A172 (cell line): ENCODE results near the gene HTR2A. TPM values are rescaled to one million over a fixed set of nuclear protein-coding genes. Genes with fewer than 3 reads are reported as not detected.

Experiments
- DNase-seq: peaks from one replicate; pipeline ENCODE4 v3.0.0-alpha.2; 2015; ENCODE audit warnings: low spot score
- total RNA-seq: library from RNA; depleted of rRNA; stranded (reverse); fragments of >200 nt; shearing (Covaris generic); gene quantifications from 2 replicates; pipeline ENCODE4 v1.2.3, GENCODE V29; 2014; rRNA removed

Gene HTR2A
- 0.02 and 0.14 TPM in 2 replicates for total RNA-seq

GRCh38 chr13:46896341-46897137 is at the start of gene HTR2A:
TSS of gene HTR2A (minus strand) at chr13:46897053. CDS start at chr13:46895906, 1,147 bp downstream.
- no peak for DNase-seq

- no peak for DNase-seq
Measured at GRCh38 chr13:46936525-46936924, 39.7 kb upstream of the HTR2A start.

DNA sequence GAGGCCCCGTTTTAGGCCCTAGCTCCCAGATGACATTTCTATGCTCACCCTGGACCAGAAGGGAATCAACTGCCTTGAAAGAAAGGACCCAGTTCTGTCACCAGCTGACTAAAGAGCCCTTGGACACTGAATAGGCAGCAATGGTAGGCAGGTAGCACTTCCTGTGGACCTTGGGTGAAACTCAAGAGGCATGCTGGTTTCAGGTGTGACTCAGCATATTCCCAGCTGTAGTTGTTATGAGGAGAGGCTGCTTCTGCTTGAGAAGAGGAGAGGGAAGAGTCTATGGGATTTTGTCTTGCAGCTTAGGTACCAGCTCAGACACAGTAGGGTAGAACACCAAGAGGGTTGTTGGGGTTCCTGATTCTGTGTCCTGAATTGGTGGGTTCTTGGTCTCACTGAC is 37.9 kb upstream of the HTR2A start:
- no peak for DNase-seq

- no peak for DNase-seq
Measured at GRCh38 chr13:46926916-46927590, 30.2 kb upstream of the HTR2A start.

DNA sequence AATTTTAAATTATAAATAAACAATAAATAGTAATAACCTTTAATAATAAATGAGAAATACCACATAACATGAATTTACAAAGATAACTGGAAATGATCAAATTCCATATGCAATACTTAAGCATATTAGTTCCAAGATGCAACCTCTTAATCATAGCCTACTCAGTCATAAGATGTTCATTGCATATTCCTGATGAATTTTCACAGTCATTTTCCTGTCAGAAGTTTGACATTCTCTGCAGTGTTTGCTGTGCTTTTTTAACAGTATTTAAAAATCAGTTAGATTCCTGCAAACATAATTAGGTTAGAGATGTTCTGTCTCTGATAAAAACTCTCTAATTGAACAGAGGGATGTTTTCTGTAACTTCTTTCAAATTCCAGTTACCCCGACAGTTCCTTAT is 28.6 kb upstream of the HTR2A start:
- DNase-seq, result no peak

GRCh38 chr13:46914341-46914740 is 17.5 kb upstream of the HTR2A start:
- no peak for DNase-seq

GRCh38 chr13:46913757-46914156 is 16.9 kb upstream of the HTR2A start:
- no peak for DNase-seq

- no peak for DNase-seq
Measured at GRCh38 chr13:46909042-46909441, 12.2 kb upstream of the HTR2A start.

- peak; percentile 21 for DNase-seq
Measured at GRCh38 chr13:46908501-46908900, 11.6 kb upstream of the HTR2A start.

DNA sequence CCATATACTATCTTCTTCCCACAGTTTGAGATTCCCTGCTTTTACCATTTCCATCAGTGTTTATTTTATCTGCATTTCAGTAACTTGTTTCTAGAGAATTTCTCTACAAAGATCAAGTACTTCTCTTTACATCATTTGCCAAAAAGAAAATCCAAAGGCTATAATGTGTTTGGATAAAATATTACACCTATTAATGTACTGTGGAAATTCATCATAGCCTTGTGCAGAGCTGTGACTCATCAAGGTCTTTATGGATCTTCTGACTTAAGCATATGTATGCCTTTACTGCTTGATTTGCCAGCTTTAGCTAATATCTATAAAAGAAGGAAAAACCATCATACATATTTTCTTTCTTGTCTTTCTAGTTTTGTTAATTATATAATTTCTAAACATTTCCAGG is 9.6 kb upstream of the HTR2A start:
- DNase-seq, result no peak

DNA sequence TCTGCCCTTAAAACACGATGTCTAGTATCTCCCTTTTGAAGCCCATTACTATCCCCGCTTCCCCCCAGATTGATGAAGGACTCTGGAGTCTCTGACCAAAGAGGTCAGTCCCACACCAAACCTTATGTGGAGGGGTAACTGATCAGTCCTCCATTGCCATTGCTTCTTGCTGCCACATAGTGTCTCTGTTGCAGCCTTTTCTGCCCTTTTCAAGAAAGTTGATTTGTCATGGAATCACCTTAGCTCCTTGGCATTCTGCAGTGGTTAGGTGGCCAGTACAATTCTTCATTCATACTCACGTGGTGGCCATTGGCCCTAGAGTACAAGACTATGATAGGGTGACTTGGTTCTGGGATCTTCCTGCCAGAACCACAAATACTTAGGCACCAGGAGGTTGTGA is 8.4 kb upstream of the HTR2A start:
- DNase-seq, result no peak

DNA sequence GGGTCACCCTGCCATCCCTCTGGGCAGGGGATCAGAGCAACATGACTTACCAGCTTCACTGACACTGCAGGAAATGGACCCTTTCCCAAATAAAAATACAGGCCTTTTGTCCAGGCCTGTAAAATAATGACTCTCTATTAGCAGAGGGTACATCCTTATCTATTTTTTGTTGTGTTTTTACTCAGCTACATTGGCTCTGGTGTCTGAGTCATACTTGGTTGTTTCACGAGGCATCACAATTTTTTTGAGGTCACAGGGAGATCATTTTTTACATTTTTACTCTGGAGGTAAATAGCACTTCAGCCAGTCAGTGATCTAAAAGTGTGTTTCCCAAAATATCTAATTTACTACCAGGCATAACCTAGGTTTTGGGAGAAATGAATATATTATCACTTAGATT is 6.9 kb upstream of the HTR2A start:
- peak; percentile 38 for DNase-seq

DNA sequence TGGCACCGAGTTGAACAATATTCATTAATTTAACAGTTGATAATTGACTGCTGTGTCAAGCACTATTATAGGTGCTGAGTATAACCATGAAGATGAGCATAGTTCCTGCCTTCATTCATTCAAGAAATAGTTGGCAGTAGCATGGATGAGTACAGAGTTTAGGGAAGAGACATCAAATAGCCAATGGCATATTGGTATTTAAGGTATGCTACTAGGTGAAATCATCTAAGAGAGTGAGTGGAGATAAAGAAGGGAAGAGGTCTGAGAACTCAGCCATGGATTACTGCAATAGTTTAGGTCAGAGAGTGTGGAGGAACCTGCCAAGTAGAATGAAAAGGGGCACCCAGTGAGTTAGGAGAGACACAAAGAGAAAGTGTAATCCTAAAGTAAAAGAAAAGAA is 4.9 kb upstream of the HTR2A start:
- no peak for DNase-seq

- DNase-seq, result no peak
Measured at GRCh38 chr13:46899801-46900200, 2.9 kb upstream of the HTR2A start.

DNA sequence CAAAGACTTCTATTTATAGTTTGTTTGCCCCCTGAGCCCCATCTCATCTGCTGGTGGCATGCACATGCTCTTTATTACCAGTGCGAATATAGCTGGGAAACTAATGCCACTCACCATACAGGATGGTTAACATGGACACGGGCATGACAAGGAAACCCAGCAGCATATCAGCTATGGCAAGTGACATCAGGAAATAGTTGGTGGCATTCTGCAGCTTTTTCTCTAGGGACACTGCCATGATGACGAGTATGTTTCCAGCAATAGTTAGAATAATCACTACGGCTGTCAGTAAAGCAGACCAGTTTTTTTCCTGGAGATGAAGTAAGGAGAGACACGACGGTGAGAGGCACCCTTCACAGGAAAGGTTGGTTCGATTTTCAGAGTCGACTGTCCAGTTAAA is 1.5 kb downstream of the HTR2A start:
- no peak for DNase-seq

DNA sequence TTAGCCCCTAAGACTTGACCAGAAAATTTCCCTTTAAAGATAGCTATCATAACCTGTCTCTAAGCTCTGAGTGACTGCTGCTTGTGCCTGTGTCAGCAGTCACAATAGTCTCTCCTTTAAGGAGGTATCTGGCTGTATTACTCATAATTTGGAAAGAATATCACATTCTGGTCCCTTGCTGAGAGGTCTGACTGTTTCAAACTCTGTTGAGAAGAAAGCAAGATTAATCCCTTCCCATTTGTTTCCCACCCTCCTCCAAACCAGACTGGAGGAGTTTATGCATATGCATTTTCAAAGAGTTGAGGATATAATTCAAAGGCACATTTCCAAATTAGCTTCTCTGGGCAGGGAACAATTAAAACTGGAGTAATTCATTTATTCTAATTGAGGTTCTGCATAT is 2.3 kb downstream of the HTR2A start:
- DNase-seq, result no peak

DNA sequence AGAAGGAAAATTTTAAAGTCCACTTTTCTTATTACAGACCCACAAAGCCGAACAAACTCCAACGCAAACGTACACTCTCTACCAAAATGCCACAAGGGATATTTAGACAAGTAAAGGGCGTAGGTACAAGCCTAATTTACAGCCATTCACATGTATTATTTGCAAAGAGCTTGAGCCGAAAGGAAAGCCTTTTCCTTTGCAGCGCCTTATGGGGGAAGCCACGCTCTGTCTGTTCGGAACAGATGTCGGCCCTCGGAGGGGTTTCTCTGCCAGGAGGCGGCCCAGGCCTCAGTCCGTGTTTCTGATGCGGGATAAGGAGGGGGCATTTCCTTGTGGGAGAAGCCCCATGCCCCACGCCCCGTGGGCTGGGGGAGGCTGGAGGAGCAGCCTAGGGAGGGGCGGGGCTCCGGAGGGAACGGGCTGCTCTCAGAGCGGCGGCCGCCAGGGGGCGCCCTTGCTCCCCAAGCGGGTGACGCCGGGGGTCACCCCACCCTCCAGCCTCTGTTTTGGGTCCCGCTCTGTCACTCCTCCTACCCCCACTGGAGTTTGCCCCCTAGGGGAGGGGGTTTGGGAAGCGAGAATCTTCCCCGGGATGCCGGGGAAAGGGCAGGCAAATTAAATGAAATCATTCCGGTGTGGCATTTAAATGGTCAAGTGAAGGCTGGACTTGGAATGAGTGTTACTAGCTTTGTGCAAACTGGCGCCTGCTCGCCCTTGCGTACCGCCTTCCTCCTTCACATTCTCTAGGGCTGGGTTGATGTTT is 2.9 kb downstream of the HTR2A start:
- DNase-seq, result peak; percentile 26

DNA sequence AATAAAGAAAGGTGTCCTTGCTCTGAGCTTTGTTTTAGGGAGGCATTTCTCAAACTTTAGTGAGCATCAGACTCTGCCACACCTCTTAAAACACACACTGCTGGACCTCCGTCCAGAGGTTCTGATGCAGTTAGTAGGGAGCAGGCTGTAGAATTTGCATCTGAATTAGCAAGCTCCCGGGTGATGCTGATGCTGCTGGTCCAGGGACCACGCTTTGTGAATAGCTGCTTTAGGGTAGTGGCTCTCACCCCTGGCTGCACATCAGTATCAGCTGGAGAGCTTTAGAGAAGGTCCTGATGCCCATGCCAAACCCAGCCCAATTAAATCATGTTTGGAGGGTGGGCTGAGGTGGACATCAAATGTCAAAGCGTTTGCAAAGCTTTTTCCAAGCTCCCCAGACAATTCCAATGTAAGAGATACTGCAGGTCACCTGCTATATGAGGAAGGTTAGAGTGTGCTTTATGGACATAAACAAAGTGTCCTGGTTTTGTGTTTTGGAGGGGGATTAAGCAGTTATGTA is 3.6 kb downstream of the HTR2A start:
- no peak for DNase-seq

DNA sequence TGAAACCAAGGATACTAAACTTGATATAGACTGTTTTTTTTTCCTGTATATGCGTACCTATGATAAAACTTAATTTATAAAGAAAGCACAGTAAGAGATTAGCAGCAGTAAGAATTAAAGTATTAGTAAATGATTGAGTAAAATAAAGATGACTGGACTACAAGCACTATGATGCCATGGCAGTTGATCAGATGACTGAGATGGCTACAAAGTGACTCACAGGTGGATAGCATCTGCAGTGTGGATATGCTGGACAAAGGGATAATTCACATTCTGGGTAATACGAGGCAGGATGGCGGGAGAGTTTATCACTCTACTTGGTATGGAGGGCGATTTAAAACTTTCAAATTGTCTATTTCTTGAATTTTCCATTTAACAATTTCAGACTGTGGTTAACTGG is 11.8 kb downstream of the HTR2A start:
- peak; percentile 25 for DNase-seq

- DNase-seq, result no peak
Measured at GRCh38 chr13:46884531-46884930, 12.3 kb downstream of the HTR2A start.

DNA sequence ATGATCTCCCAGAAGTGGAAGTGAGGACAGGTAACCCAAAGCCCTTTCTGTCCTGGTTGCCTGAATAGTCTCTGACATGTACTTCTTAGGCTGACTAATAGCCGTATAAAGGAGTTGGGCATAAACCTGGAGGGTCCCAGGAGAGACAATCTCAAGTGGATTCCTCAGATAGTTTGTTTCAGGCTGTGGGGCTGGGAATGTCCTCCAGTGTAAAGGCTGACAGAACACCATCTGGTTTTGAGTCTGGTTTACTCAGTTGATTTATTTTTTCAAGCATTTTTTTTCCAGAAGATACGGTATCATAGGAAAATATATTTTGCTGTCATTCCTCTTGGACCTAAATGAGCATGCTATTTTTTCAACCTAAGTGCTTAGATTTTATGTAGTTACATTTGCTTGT is 15.2 kb downstream of the HTR2A start:
- DNase-seq, result no peak

- DNase-seq, result no peak
Measured at GRCh38 chr13:46874006-46874405, 22.8 kb downstream of the HTR2A start.
